Esophagus squamous epithelium (tissue), 5 donors: ENCODE measurements around the gene DLG2. TPM values are rescaled to one million over a fixed set of nuclear protein-coding genes. Genes with fewer than 3 reads are reported as not detected.
"Not testable (repeated sequence)": the region's sequence is repeated elsewhere in the genome, so short reads cannot be mapped to it uniquely, and the experiment has no call there.

ENCODE experiments used
- DNase-seq: peaks from one replicate; lab custom pipeline; 2025; lab: John Stamatoyannopoulos, UW
- H3K27ac ChIP-seq, 4 donors: fragments of 200-600 bp; sonication (generic); one replicate each; pipeline ENCODE4 v1.5.1; 2016 to 2019; ENCODE audit warnings: mild to moderate bottlenecking in 1 of 4
- H3K27me3 ChIP-seq, 4 donors: fragments of 200-600 bp; sonication (generic); 1 replicate in 3 of 4; 2 replicates in 1 of 4; pipeline versions ENCODE4 v1.5.1 to v1.6.0; 2017 to 2021; ENCODE audit warnings: antibody characterized with exemption in 1 of 4
- H3K36me3 ChIP-seq, 3 donors: fragments of 200-600 bp; sonication (generic); one replicate each; pipeline ENCODE4 v1.5.1; 2016 to 2019
- H3K4me1 ChIP-seq, 3 donors: fragments of 200-600 bp; sonication (generic); one replicate each; pipeline ENCODE4 v1.5.1; 2017 to 2019
- H3K4me3 ChIP-seq, 4 donors: fragments of 200-600 bp; sonication (generic); 1 replicate in 3 of 4; 2 replicates in 1 of 4; pipeline ENCODE4 v1.5.1; 2016 to 2019; ENCODE audit warnings: mild to moderate bottlenecking in 2 of 4, moderate library complexity in 1 of 4
- H3K9me3 ChIP-seq, 3 donors: fragments of 200-600 bp; sonication (generic); one replicate each; pipeline ENCODE4 v1.5.1; 2016 to 2019
- CTCF ChIP-seq, 6 experiments: fragments of 450-650 bp in 4 of 6; fragments of 200-600 bp in 2 of 6; sonication (generic) in 2 of 6; IDR thresholded peaks; one replicate each; pipeline ENCODE4 v1.5.1; 2016 to 2019; ENCODE audit warnings: antibody characterized with exemption in 6 of 6, mild to moderate bottlenecking in 4 of 6, moderate library complexity in 4 of 6
- POLR2A ChIP-seq, 4 donors: fragments of 450-650 bp; IDR thresholded peaks; one replicate each; pipeline ENCODE4 v1.6.1; 2017; ENCODE audit warnings: antibody characterized with exemption in 4 of 4, mild to moderate bottlenecking in 4 of 4, moderate library complexity in 3 of 4
- WGBS, 2 donors: methylation state at CpG; one replicate each; pipeline ENCODE4 v1.1.5; 2018; 5-methylcytosine and 5-hydroxymethylcytosine counted together
- intact Hi-C: fragments of 100-400 bp; cut with DNase I; formaldehyde crosslinking; loops from one replicate; pipeline ENCODE4 v1.15.0; 2022
- total RNA-seq, 4 donors: library from RNA; depleted of rRNA; stranded (reverse); fragments of >200 nt; gene quantifications; one replicate each; pipeline ENCODE4 v1.1.0, GENCODE V29; 2016
- donor health status: DM: yes; HTN: yes; CAD: no.

DLG2 gene
- total RNA-seq, 4 donors from 2014 or later: 2.9 to 27.7 (median 12.6) TPM

GRCh38 chr11:83427943-83428342 lies 2199.2 kb downstream of the DLG2 start:
- DNase-seq: no peak
- H3K4me1 ChIP-seq: no peaks in the 10 kb centered on the region
- intact Hi-C loops: no loop called here
- no peaks in the 10 kb centered on the region for H3K36me3 ChIP-seq
- H3K4me3 ChIP-seq: no peak overlapping the region
- no peaks in the 10 kb centered on the region for H3K27me3 ChIP-seq
- peaks cover 0 to 4% (median 1%) of the 10 kb centered on the region in 3 donors for H3K9me3 ChIP-seq
- no peak overlapping the region for H3K27ac ChIP-seq
- 58 to 59% methylated on average over 2 of the region's 2 CpGs for WGBS, 2 donors
- no peak for TF ChIP-seq CTCF (IDR thresholded peaks at IDR 0.05)
- TF ChIP-seq POLR2A (IDR thresholded peaks at IDR 0.05): no peak

- H3K9me3 ChIP-seq: peaks cover 0 to 6% (median 6%) of the 10 kb centered on the region in 3 donors
- WGBS, 2 donors: 79% methylated on average over 2 of the region's 2 CpGs
Observed at GRCh38 chr11:83427501-83427900, 2199.6 kb downstream of the DLG2 start.

GRCh38 chr11:83425137-83425466 lies 2202.0 kb downstream of the DLG2 start:
- intact Hi-C loops: no loop called here
- Histone ChIP-seq H3K4me3 (no peak overlapping the region), H3K9me3 (peaks cover 0 to 10% (median 6%) of the 10 kb centered on the region in 3 donors), H3K36me3 (no peaks in the 10 kb centered on the region), H3K4me1 (no peaks in the 10 kb centered on the region), H3K27me3 (no peaks in the 10 kb centered on the region), H3K27ac (no peak overlapping the region)
- no peak for DNase-seq
- TF ChIP-seq POLR2A (IDR thresholded peaks at IDR 0.05) (no peak), CTCF (IDR thresholded peaks at IDR 0.05) (no peak)

More at GRCh38 chr11:83427501-83427900, 2199.6 kb downstream of the DLG2 start:
- intact Hi-C loops: no loop called here
- no peak for DNase-seq
- H3K4me1 ChIP-seq: no peaks in the 10 kb centered on the region
- no peaks in the 10 kb centered on the region for H3K27me3 ChIP-seq
- no peak for TF ChIP-seq POLR2A (IDR thresholded peaks at IDR 0.05)
- TF ChIP-seq CTCF (IDR thresholded peaks at IDR 0.05): no peak
- H3K4me3 ChIP-seq: no peak overlapping the region
- H3K27ac ChIP-seq: no peak overlapping the region
- no peaks in the 10 kb centered on the region for H3K36me3 ChIP-seq

- Histone ChIP-seq H3K4me1 (no peaks in the 10 kb centered on the region), H3K4me3 (no peak overlapping the region), H3K27ac (no peak overlapping the region), H3K36me3 (no peaks in the 10 kb centered on the region), H3K9me3 (peaks cover 0 to 10% (median 6%) of the 10 kb centered on the region in 3 donors), H3K27me3 (no peaks in the 10 kb centered on the region)
- no peak for TF ChIP-seq POLR2A (IDR thresholded peaks at IDR 0.05)
- no peak for TF ChIP-seq CTCF (IDR thresholded peaks at IDR 0.05)
- intact Hi-C loops: no loop called here
- no peak for DNase-seq
- WGBS, 2 donors: 25 to 29% methylated on average over 2 of the region's 2 CpGs
Observed at GRCh38 chr11:83424376-83425136, 2202.6 kb downstream of the DLG2 start.

GRCh38 chr11:83422641-83423040 lies 2204.5 kb downstream of the DLG2 start:
- intact Hi-C loops, H3K27me3 ChIP-seq, H3K27ac ChIP-seq, H3K4me1 ChIP-seq, DNase-seq, H3K36me3 ChIP-seq, H3K4me3 ChIP-seq, H3K9me3 ChIP-seq: not testable (repeated sequence)
- 78 to 80% methylated on average over 5 of the region's 5 CpGs for WGBS, 2 donors
